ENCODE results near the gene ZNF618.
"Not testable (repeated sequence)": the region's sequence is repeated elsewhere in the genome, so short reads cannot be mapped to it uniquely, and the experiment has no call there.

ZNF618 gene

DNA sequence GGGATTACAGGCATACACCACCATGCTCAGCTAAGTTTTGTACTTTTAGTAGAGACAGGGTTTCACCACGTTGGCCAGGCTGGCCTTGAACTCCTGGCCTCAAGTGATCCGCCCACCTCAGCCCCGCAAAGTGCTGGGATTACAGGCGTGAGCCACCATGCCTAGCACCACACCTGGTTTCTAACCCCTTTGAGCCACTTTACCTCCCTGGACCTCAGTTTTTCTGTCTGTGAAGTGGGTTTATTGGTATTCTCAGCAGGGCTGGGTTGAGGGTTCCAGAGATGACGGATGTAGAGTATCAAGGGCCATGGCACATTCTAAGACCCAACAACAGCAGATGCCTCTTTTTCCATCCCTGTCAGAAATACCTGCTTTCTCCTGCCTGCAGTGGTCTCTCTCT is 163.4 kb downstream of the ZNF618 start:
- H3K4me3 ChIP-seq (ENCODE audit: low read length), result no peak overlapping the region
- no peaks in the 10 kb centered on the region for H3K36me3 ChIP-seq (ENCODE audit: control insufficient read depth, low read length)
- TF ChIP-seq, protein P1, sequence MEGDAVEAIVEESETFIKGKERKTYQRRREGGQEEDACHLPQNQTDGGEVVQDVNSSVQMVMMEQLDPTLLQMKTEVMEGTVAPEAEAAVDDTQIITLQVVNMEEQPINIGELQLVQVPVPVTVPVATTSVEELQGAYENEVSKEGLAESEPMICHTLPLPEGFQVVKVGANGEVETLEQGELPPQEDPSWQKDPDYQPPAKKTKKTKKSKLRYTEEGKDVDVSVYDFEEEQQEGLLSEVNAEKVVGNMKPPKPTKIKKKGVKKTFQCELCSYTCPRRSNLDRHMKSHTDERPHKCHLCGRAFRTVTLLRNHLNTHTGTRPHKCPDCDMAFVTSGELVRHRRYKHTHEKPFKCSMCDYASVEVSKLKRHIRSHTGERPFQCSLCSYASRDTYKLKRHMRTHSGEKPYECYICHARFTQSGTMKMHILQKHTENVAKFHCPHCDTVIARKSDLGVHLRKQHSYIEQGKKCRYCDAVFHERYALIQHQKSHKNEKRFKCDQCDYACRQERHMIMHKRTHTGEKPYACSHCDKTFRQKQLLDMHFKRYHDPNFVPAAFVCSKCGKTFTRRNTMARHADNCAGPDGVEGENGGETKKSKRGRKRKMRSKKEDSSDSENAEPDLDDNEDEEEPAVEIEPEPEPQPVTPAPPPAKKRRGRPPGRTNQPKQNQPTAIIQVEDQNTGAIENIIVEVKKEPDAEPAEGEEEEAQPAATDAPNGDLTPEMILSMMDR (IDR thresholded peaks at IDR 0.05; ENCODE audit: low read depth, low read length, poor library complexity, severe bottlenecking), result no peak
- no peak for TF ChIP-seq EZH2phosphoT487 (IDR thresholded peaks at IDR 0.05; ENCODE audit: borderline replicate concordance, low read length)
- no peaks in the 10 kb centered on the region for H3K79me2 ChIP-seq (ENCODE audit: control insufficient read depth, low read length)
- no peaks in the 10 kb centered on the region for H3K9me3 ChIP-seq (ENCODE audit: control insufficient read depth, insufficient read depth, low read length)
- H4K20me1 ChIP-seq (ENCODE audit: control insufficient read depth, insufficient read depth, low read depth, low read length), result no peaks in the 10 kb centered on the region
- no peak overlapping the region for H3K4me2 ChIP-seq (ENCODE audit: low read length)
- H3K9me2 ChIP-seq (replicated peaks; ENCODE audit: control insufficient read depth, low read length), result no peaks in the 10 kb centered on the region
- H3K4me1 ChIP-seq (ENCODE audit: control insufficient read depth, low read length), result no peaks in the 10 kb centered on the region
- H3F3A ChIP-seq (ENCODE audit: control insufficient read depth, insufficient read depth), result no peaks in the 10 kb centered on the region
- H3K27me3 ChIP-seq (ENCODE audit: control insufficient read depth, low read length), result no peaks in the 10 kb centered on the region
- no peak overlapping the region for H3K27ac ChIP-seq (ENCODE audit: low read depth, low read length)

DNA sequence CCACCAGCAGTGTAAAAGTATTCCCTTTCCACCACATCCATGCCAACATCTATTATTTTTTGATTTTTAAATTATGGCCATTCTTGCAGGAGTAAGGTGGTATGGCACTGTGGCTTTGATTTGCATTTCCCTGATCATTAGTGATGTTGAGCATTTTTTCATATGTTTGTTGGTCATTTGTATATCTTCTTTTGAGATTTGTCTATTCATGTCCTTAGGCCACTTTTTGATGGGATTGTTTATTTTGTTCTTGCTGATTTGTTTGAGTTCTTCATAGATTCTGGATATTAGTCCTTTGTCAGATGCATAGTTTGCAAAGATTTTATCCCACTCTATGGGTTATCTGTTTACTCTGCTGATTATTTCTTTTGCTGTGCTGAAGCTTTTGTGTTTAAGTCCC is 167.6 kb downstream of the ZNF618 start:
- not testable (repeated sequence) for H4K20me1 ChIP-seq (ENCODE audit: control insufficient read depth, insufficient read depth, low read depth, low read length); H3F3A ChIP-seq (ENCODE audit: control insufficient read depth, insufficient read depth)

DNA sequence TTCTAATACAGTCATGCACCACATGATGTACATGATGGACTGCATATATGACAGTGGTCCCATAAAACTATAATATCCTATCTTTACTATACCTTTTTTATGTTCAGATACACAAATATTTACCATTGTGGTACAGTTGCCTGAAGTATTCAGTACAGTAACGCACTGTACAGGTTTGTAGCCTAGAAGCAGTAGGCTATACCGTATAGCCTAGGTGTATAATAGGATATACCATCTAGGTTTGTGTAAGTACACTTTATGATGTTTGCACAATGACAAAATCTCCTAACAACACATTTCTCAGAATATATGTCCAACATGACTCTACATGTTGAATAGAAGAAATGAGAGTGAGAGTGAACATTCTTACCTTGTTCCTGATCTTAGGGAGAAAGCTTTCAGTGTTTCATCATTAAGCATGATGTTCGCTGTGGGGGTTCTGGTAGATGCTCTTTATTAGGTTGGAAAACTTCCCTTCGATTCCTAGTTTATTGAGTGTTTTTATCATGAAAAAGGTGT is 170.2 kb downstream of the ZNF618 start:
- Histone ChIP-seq H3K4me2 (ENCODE audit: low read length) (no peak overlapping the region), H3K4me1 (ENCODE audit: control insufficient read depth, low read length) (no peaks in the 10 kb centered on the region), H3K9me3 (ENCODE audit: control insufficient read depth, insufficient read depth, low read length) (no peaks in the 10 kb centered on the region), H3K79me2 (ENCODE audit: control insufficient read depth, low read length) (no peaks in the 10 kb centered on the region), H3K9me2 (replicated peaks; ENCODE audit: control insufficient read depth, low read length) (no peaks in the 10 kb centered on the region), H3K36me3 (ENCODE audit: control insufficient read depth, low read length) (no peaks in the 10 kb centered on the region), H3K27ac (ENCODE audit: low read depth, low read length) (no peak overlapping the region), H3K4me3 (ENCODE audit: low read length) (no peak overlapping the region), H3K27me3 (ENCODE audit: control insufficient read depth, low read length) (no peaks in the 10 kb centered on the region), H4K20me1 (ENCODE audit: control insufficient read depth, insufficient read depth, low read depth, low read length) (no peaks in the 10 kb centered on the region), H3F3A (ENCODE audit: control insufficient read depth, insufficient read depth) (no peaks in the 10 kb centered on the region)
- TF ChIP-seq, protein P1 (IDR thresholded peaks at IDR 0.05; ENCODE audit: low read depth, low read length, poor library complexity, severe bottlenecking), result no peak
- no peak for TF ChIP-seq EZH2phosphoT487 (IDR thresholded peaks at IDR 0.05; ENCODE audit: borderline replicate concordance, low read length)

More for the DNA sequence above, 167.6 kb downstream of the ZNF618 start:
- not testable (repeated sequence) for H3K4me3 ChIP-seq (ENCODE audit: low read length); H3K9me3 ChIP-seq (ENCODE audit: control insufficient read depth, insufficient read depth, low read length); H3K9me2 ChIP-seq (replicated peaks; ENCODE audit: control insufficient read depth, low read length); H3K27me3 ChIP-seq (ENCODE audit: control insufficient read depth, low read length); H3K4me1 ChIP-seq (ENCODE audit: control insufficient read depth, low read length); H3K36me3 ChIP-seq (ENCODE audit: control insufficient read depth, low read length); H3K27ac ChIP-seq (ENCODE audit: low read depth, low read length); H3K4me2 ChIP-seq (ENCODE audit: low read length); H3K79me2 ChIP-seq (ENCODE audit: control insufficient read depth, low read length)

DNA sequence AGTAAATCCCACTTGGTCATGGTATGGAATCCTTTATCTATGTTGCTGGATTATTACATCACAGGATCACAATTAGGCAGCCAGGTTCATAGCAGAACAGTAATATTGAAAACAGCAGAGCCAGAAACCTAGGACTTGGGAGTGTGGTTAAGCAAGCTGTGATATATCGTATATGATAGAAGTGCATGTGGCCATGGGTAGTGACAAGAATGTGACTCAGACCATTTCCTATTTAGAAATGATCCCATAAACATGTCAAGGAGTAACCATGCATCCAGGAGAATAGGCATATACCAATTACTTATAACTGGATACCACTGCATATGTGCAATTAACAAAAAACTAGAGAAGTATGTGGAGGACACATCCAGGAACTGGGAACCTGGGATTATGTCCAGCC is 170.8 kb downstream of the ZNF618 start:
- no peak overlapping the region for H3K4me2 ChIP-seq (ENCODE audit: low read length)
- no peaks in the 10 kb centered on the region for H3F3A ChIP-seq (ENCODE audit: control insufficient read depth, insufficient read depth)

More for the DNA sequence above, 170.8 kb downstream of the ZNF618 start:
- H3K36me3 ChIP-seq (ENCODE audit: control insufficient read depth, low read length), result no peaks in the 10 kb centered on the region
- TF ChIP-seq, protein P1 (IDR thresholded peaks at IDR 0.05; ENCODE audit: low read depth, low read length, poor library complexity, severe bottlenecking), result no peak
- TF ChIP-seq EZH2phosphoT487 (IDR thresholded peaks at IDR 0.05; ENCODE audit: borderline replicate concordance, low read length), result no peak
- H3K9me2 ChIP-seq (replicated peaks; ENCODE audit: control insufficient read depth, low read length), result no peaks in the 10 kb centered on the region
- no peaks in the 10 kb centered on the region for H3K79me2 ChIP-seq (ENCODE audit: control insufficient read depth, low read length)
- no peaks in the 10 kb centered on the region for H3K27me3 ChIP-seq (ENCODE audit: control insufficient read depth, low read length)
- H3K27ac ChIP-seq (ENCODE audit: low read depth, low read length), result no peak overlapping the region
- H4K20me1 ChIP-seq (ENCODE audit: control insufficient read depth, insufficient read depth, low read depth, low read length), result no peaks in the 10 kb centered on the region
- no peaks in the 10 kb centered on the region for H3K4me1 ChIP-seq (ENCODE audit: control insufficient read depth, low read length)
- H3K9me3 ChIP-seq (ENCODE audit: control insufficient read depth, insufficient read depth, low read length), result no peaks in the 10 kb centered on the region
- no peak overlapping the region for H3K4me3 ChIP-seq (ENCODE audit: low read length)
